Loucy (cell line): ENCODE measurements around the gene AIF1.

Source experiments
- H2AFZ ChIP-seq: fragments of 200-600 bp; sonication (generic); 2 replicates; pipeline ENCODE4 v1.6.0; 2016; ENCODE audit warnings: antibody characterized with exemption, mild to moderate bottlenecking, low read length, moderate library complexity
- H3F3A ChIP-seq: fragments of 200-600 bp; 2 replicates; pipeline ENCODE4 v1.6.0; 2016; ENCODE audit warnings: antibody characterized with exemption, low read depth, mild to moderate bottlenecking
- H3K27me3 ChIP-seq: fragments of 200-600 bp; sonication (generic); 2 replicates; pipeline ENCODE4 v1.6.1; 2014; ENCODE audit warnings: low read length, mild to moderate bottlenecking; ENCODE audit not compliant: insufficient read depth, poor library complexity, severe bottlenecking
- H3K36me3 ChIP-seq: fragments of 200-600 bp; sonication (generic); 2 replicates; pipeline ENCODE4 v1.6.1; 2016; ENCODE audit warnings: low read length; ENCODE audit not compliant: insufficient read depth
- H3K4me1 ChIP-seq: fragments of 200-600 bp; sonication (generic); 2 replicates; pipeline ENCODE4 v1.5.1; 2014; ENCODE audit warnings: low read length, mild to moderate bottlenecking; ENCODE audit not compliant: insufficient read depth, poor library complexity, severe bottlenecking
- H3K4me2 ChIP-seq: fragments of 200-600 bp; sonication (generic); 2 replicates; pipeline ENCODE4 v1.6.0; 2014; ENCODE audit warnings: antibody characterized with exemption, low read length, low read depth, mild to moderate bottlenecking; ENCODE audit not compliant: poor library complexity, severe bottlenecking
- H3K4me3 ChIP-seq: fragments of 200-600 bp; sonication (generic); 2 replicates; pipeline ENCODE4 v1.5.1; 2014; ENCODE audit warnings: low read length, mild to moderate bottlenecking, mixed read lengths; ENCODE audit not compliant: poor library complexity, severe bottlenecking
- H3K79me2 ChIP-seq: fragments of 200-600 bp; sonication (generic); 2 replicates; pipeline ENCODE4 v1.6.1; 2014; ENCODE audit warnings: low read length; ENCODE audit not compliant: insufficient read depth
- H3K9ac ChIP-seq: fragments of 200-600 bp; sonication (generic); 2 replicates; pipeline ENCODE4 v1.6.0; 2014; ENCODE audit warnings: mild to moderate bottlenecking, low read depth, low read length, moderate library complexity; ENCODE audit not compliant: poor library complexity, severe bottlenecking
- H3K9me2 ChIP-seq: fragments of 200-600 bp; sonication (generic); replicated peaks from 2 replicates; pipeline ENCODE4 v1.6.1; 2016; ENCODE audit warnings: low read depth, low read length, mixed read lengths
- H3K9me3 ChIP-seq: fragments of 200-600 bp; sonication (generic); 2 replicates; pipeline ENCODE4 v1.6.1; 2014; ENCODE audit warnings: mild to moderate bottlenecking, antibody characterized with exemption, low read length, low read depth; ENCODE audit not compliant: insufficient read depth
- H4K20me1 ChIP-seq: fragments of 200-600 bp; sonication (generic); 2 replicates; pipeline ENCODE4 v1.6.0; 2014; ENCODE audit warnings: antibody characterized with exemption, low read length, mild to moderate bottlenecking; ENCODE audit not compliant: insufficient read depth, poor library complexity, severe bottlenecking
- EZH2phosphoT487 ChIP-seq: fragments of 200-600 bp; IDR thresholded peaks from 2 replicates; pipeline ENCODE4 v1.6.1; 2018; ENCODE audit warnings: antibody characterized with exemption, mild to moderate bottlenecking, moderate library complexity, borderline replicate concordance
- TF ChIP-seq, protein P1 (sequence below): fragments of 200-600 bp; sonication (generic); conservative IDR thresholded peaks from 2 replicates; pipeline ENCODE4 v1.5.1; 2014; ENCODE audit warnings: mild to moderate bottlenecking, antibody characterized with exemption, low read length

Gene AIF1

DNA sequence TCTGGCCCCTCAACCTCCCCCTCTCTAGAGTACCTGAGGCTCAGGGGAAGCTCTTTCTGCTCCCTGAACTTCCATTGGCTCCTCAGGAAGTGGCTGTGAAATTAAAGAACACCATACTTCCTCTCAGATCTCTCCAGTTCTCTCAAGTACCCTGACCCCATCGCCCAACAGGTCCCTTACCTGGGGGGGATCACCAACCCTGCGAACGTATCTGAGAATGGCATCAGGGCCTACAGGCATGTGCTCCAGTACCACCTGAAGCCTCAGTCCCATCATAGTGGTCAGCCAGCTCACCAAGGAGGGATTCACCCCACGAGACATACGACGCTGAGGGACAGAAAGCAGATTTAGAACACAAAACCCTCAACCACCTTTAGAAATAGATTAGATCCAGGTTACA lies 25.6 kb downstream of the AIF1 start:
- Histone ChIP-seq H3F3A (peaks cover 19% of the 10 kb centered on the region; the same call in 1 of the 2 replicates), H2AFZ (no peak overlapping the region), H3K4me2 (no peak overlapping the region), H3K36me3 (peaks cover 92% of the 10 kb centered on the region), H4K20me1 (peaks cover 12% of the 10 kb centered on the region), H3K79me2 (peaks cover 12% of the 10 kb centered on the region; the same call in 1 of the 2 replicates), H3K9me2 (no peaks in the 10 kb centered on the region), H3K4me1 (no peaks in the 10 kb centered on the region), H3K27me3 (no peaks in the 10 kb centered on the region), H3K9me3 (no peaks in the 10 kb centered on the region), H3K4me3 (no peak overlapping the region), H3K9ac (no peak overlapping the region)
- TF ChIP-seq, protein P1, sequence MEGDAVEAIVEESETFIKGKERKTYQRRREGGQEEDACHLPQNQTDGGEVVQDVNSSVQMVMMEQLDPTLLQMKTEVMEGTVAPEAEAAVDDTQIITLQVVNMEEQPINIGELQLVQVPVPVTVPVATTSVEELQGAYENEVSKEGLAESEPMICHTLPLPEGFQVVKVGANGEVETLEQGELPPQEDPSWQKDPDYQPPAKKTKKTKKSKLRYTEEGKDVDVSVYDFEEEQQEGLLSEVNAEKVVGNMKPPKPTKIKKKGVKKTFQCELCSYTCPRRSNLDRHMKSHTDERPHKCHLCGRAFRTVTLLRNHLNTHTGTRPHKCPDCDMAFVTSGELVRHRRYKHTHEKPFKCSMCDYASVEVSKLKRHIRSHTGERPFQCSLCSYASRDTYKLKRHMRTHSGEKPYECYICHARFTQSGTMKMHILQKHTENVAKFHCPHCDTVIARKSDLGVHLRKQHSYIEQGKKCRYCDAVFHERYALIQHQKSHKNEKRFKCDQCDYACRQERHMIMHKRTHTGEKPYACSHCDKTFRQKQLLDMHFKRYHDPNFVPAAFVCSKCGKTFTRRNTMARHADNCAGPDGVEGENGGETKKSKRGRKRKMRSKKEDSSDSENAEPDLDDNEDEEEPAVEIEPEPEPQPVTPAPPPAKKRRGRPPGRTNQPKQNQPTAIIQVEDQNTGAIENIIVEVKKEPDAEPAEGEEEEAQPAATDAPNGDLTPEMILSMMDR: no peak
- TF ChIP-seq EZH2phosphoT487: no peak

DNA sequence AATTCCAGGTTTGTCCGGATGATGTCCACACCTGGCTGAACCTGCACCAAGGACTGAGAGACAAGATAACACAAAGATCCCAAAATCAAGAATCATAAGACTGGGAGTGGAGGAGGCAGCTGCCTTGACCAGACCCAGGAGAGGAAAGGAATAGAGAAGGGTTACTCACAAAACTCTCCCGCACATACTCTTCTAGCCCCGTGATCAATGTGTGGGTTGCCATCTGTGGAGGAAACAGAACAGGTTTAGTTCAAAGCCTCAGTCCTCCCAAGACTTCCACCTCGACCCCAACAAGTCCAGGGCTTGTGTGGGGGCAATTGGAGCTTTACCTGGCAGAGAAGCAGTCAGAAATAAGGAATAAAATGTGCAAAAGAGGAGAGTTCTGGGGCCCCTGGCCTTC lies 26.3 kb downstream of the AIF1 start:
- Histone ChIP-seq H3K36me3 (peaks cover 92% of the 10 kb centered on the region), H3K4me3 (no peak overlapping the region)

GRCh38 chr6:31642798-31643570 lies 27.9 kb downstream of the AIF1 start:
- H3K9me3 ChIP-seq: no peaks in the 10 kb centered on the region
- peaks cover 22% of the 10 kb centered on the region; the same call in 1 of the 2 replicates for H3K79me2 ChIP-seq
- peaks cover 10% of the 10 kb centered on the region; the same call in 1 of the 2 replicates for H3F3A ChIP-seq
- H4K20me1 ChIP-seq: peaks cover 8% of the 10 kb centered on the region
- H3K9ac ChIP-seq: no peak overlapping the region
- TF ChIP-seq, protein P1: no peak
- TF ChIP-seq EZH2phosphoT487: no peak
- H3K4me1 ChIP-seq: no peaks in the 10 kb centered on the region
- no peaks in the 10 kb centered on the region for H3K27me3 ChIP-seq
- no peak overlapping the region for H2AFZ ChIP-seq
- peaks cover 91% of the 10 kb centered on the region; the same call in 1 of the 2 replicates for H3K36me3 ChIP-seq
- H3K4me3 ChIP-seq: no peak overlapping the region
- H3K9me2 ChIP-seq: no peaks in the 10 kb centered on the region
- H3K4me2 ChIP-seq: no peak overlapping the region

More for the DNA sequence above, 26.3 kb downstream of the AIF1 start:
- no peak for TF ChIP-seq EZH2phosphoT487
- TF ChIP-seq, protein P1: no peak
- peaks cover 10% of the 10 kb centered on the region for H4K20me1 ChIP-seq
- no peak overlapping the region for H2AFZ ChIP-seq
- H3F3A ChIP-seq: peaks cover 19% of the 10 kb centered on the region; the same call in 1 of the 2 replicates
- H3K4me1 ChIP-seq: no peaks in the 10 kb centered on the region
- H3K9ac ChIP-seq: no peak overlapping the region
- no peaks in the 10 kb centered on the region for H3K9me3 ChIP-seq
- H3K27me3 ChIP-seq: no peaks in the 10 kb centered on the region
- H3K9me2 ChIP-seq: no peaks in the 10 kb centered on the region
- no peak overlapping the region for H3K4me2 ChIP-seq
- peaks cover 13% of the 10 kb centered on the region; the same call in 1 of the 2 replicates for H3K79me2 ChIP-seq
